Measurements from ENCODE around the gene MORN3.
"Not testable (repeated sequence)": the region's sequence is repeated elsewhere in the genome, so short reads cannot be mapped to it uniquely, and the experiment has no call there.

MORN3 gene

DNA sequence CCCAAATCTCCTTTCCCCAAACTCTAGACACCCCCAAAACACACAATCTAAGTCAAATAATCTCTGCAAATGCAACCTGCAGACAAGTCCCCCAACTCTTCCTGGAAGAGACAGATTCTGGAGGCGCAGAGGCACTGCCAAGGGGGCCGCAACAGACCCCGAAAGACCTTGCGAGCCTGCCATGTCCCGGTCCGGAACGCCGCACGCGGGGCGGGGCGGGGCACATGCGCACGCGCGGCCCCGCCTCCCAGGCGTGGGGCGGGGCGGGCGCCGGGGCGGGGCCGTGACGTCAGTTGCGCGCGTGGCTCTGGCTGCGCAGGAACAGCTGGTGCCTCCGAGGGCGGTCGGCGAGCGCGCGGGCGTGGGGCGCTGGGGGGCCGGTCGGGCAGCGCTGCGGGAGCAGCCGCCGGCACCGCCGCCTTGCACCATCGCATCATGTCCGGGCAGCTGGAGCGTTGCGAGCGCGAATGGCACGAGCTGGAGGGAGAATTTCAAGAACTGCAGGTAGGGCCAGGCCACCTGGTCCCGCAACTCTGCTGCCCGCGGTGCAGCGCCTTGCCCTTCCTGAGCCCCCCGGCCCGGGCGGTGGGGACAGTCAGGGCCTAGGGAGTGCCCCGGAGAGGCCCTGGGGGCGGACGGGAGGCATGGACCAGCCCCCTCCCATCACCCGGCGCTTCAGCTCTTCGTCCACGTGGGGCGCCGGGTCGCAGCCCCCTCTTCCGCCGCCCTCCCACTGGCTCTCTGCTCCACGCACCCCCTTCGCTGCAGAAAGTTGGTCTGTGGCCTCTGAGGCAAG, 43.2 kb upstream of the MORN3 start, which contains the start of gene TMEM120B:
TMEM120B (plus strand) TSS at position 292 of the 796 bp plus-strand sequence; CDS start at position 436, 144 bp downstream.
- DNase-seq (ENCODE audit: low read depth) = peak; percentile 71
- TF ChIP-seq, protein P1, sequence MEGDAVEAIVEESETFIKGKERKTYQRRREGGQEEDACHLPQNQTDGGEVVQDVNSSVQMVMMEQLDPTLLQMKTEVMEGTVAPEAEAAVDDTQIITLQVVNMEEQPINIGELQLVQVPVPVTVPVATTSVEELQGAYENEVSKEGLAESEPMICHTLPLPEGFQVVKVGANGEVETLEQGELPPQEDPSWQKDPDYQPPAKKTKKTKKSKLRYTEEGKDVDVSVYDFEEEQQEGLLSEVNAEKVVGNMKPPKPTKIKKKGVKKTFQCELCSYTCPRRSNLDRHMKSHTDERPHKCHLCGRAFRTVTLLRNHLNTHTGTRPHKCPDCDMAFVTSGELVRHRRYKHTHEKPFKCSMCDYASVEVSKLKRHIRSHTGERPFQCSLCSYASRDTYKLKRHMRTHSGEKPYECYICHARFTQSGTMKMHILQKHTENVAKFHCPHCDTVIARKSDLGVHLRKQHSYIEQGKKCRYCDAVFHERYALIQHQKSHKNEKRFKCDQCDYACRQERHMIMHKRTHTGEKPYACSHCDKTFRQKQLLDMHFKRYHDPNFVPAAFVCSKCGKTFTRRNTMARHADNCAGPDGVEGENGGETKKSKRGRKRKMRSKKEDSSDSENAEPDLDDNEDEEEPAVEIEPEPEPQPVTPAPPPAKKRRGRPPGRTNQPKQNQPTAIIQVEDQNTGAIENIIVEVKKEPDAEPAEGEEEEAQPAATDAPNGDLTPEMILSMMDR (conservative IDR thresholded peaks at IDR 0.05; ENCODE audit: low read depth, low read length) = no peak
- H3K4me3 ChIP-seq (ENCODE audit: low read depth, low read length) = peak within 1 kb of the TSS; percentile 87

DNA sequence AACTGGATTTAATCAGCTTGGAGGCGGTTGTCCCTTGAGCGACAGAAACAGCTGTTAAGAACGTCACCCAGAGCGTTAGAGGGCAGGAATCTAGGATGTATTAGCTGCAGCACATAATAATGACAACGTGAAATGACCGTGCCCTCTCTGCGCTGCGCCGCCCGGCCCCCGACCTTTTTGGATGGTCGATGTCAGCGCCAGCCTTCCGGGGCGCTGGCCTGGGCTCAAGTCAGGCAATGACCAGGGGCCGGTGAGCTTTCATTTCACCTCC, 42.7 kb upstream of the MORN3 start:
- DNase-seq (ENCODE audit: low read depth) = no peak
- peak overlapping the region; percentile 87 for H3K4me3 ChIP-seq (ENCODE audit: low read depth, low read length)
- TF ChIP-seq, protein P1 (conservative IDR thresholded peaks at IDR 0.05; ENCODE audit: low read depth, low read length) = no peak

DNA sequence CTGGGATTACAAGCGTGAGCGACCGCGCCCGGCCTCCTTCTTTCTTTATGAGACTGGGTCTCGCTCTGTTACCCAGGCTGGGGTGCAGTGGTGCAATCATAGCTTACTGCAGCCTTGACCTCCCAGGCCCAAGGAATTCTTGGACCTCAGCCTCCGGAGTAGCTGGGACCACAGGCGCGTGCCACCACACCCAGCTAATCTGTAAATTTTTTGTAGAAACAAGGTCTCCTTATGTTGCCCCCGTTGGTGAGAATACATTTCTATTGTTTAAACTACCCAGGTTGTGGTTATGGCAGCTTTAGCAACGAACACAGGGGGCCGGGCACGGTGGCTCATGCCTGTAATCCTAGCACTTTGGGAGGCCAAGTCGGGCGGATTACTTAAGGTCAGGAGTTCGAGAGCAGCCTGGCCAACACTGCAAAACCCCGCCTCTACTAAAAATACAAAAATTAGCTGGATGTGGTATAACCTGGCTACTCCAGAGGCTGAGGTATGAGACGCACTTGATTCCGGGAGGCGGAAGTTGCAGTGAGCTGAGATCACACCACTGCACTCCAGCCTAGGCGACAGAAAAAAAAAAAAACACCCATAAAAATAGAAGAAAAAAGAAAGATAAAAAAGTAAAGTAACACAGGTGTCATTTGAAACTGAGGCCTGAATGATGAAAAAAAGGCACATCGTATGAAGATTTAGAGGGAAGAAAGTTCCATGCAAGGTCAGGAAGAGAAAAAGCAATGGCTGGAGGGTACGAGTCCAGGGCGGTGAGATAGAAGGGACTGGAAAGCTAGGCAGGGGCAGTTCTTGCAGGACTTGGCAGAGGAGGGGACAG, 42.1 kb upstream of the MORN3 start:
- DNase-seq (ENCODE audit: low read depth) = no peak
- TF ChIP-seq, protein P1 (conservative IDR thresholded peaks at IDR 0.05; ENCODE audit: low read depth, low read length) = no peak
- peak overlapping the region; percentile 87 for H3K4me3 ChIP-seq (ENCODE audit: low read depth, low read length)

DNA sequence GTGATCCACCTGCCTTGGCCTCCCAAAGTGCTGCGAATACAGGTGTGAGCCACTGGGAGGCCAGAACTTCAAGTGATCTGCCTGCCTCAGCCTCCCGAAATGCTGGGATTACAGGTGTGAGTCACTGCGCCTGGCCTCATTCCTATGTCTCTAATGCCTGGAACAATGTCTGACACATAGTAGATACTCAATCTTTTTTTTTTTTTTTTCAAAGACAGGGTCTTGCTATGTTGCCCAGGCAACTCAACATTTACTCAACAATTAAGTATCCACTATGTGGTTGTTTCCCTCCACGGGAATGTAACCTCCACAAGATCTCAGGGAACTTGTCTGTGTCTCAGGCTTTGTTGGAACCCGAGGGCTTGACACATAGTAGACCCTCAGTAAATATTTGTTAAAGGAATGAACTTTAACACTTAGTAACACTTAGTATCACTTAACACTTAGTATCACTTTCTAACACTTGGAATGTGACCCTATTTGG, 40.1 kb upstream of the MORN3 start:
- no peak overlapping the region for H3K4me3 ChIP-seq (ENCODE audit: low read depth, low read length)
- TF ChIP-seq, protein P1 (conservative IDR thresholded peaks at IDR 0.05; ENCODE audit: low read depth, low read length) = no peak
- peak; percentile 70 for DNase-seq (ENCODE audit: low read depth)

DNA sequence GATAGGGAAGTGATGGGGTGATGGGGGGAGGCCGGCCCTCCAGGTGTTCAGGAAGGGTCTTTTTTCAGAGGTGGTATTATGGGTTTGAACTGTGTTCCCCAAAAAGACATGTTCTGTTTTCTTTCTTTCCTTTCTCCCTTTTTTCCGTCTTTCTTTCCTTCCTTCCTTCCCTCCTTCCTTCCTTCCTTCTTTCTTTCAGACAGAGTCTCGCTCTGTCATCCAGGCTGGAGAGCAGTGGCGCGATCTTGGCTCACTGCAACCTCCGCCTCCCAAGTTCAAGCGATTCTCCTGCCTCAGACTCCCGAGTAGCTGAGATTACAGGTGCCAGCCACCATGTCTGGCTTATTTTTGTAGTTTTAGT, 39.6 kb upstream of the MORN3 start:
- DNase-seq (ENCODE audit: low read depth) = not testable (repeated sequence)

DNA sequence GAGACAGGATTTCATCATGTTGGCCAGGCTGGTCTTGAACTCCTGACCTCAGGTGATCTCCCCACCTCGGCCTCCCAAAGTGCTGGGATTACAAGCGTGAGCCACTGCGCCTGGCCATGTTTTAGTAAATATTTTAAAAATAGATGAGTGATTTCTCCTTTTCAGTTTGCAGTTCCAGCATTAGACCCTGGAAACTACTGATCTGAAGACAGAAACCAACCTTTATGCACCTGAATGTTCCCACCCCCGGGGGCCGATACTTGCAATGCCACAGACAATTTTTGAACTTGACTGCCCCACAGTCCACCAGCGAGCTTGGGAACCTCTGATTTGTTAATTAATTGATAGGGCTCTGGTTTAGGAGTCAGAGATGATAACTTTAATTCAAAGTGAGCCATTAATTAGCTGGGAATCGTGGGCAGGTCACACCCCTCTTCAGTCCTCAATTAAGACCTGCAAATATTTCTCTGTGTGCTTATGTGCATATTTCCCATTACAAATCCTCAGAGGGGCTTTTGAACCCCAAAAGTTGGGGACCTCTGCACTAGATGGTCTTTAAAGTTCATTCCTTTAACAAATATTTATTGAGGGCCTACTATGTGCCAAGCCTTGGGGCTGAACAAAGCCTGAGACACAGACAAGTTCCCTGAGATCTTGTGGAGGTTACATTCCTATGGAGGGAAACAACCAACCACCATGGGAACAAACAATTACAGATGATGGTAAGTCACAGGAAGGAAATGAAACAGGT, 39.0 kb upstream of the MORN3 start:
- no peak for DNase-seq (ENCODE audit: low read depth)
- H3K4me3 ChIP-seq (ENCODE audit: low read depth, low read length) = no peak overlapping the region
- TF ChIP-seq, protein P1 (conservative IDR thresholded peaks at IDR 0.05; ENCODE audit: low read depth, low read length) = no peak

More for the DNA sequence above, 39.6 kb upstream of the MORN3 start:
- H3K4me3 ChIP-seq (ENCODE audit: low read depth, low read length) = not testable (repeated sequence)

DNA sequence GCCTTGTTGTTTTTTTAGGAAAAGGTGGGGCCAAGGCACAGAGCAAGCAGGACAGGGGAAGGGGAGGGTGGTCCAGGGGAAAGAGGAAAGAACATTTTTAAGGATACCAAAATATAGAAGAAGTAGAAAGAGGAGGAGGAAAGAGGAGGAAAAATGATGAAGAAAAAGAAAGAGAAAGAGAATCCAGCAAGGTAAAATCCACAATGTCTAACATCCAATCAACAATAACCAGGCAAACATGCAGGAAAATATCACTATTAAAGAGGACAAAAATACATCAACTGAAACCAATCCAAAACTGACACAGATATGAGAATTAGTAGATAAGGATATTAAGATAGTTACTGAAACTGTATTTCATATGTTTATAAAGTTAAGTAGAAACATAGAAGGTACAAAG, 36.1 kb upstream of the MORN3 start:
- DNase-seq (ENCODE audit: low read depth) = no peak
- H3K4me3 ChIP-seq (ENCODE audit: low read depth, low read length) = no peak overlapping the region
- TF ChIP-seq, protein P1 (conservative IDR thresholded peaks at IDR 0.05; ENCODE audit: low read depth, low read length) = no peak

Measured in choroid plexus epithelial cell (primary cell).